Dedifferentiated amniotic fluid mesenchymal stem cell (primary cell): ENCODE results near the gene POTEJ.
"Not testable (repeated sequence)": the region's sequence is repeated elsewhere in the genome, so short reads cannot be mapped to it uniquely, and the experiment has no call there.

Experiments
- DNase-seq: peaks from one replicate; pipeline ENCODE4 v3.0.0-alpha.2; 2016; ENCODE audit errors: extremely low spot score

POTEJ gene

GRCh38 chr2:130601648-130602302 lies 9.5 kb upstream of the POTEJ start:
- DNase-seq, result not testable (repeated sequence)

- not testable (repeated sequence) for DNase-seq
These were observed 2.8 kb upstream of the POTEJ start for GRCh38 chr2:130608276-130609001.

DNA sequence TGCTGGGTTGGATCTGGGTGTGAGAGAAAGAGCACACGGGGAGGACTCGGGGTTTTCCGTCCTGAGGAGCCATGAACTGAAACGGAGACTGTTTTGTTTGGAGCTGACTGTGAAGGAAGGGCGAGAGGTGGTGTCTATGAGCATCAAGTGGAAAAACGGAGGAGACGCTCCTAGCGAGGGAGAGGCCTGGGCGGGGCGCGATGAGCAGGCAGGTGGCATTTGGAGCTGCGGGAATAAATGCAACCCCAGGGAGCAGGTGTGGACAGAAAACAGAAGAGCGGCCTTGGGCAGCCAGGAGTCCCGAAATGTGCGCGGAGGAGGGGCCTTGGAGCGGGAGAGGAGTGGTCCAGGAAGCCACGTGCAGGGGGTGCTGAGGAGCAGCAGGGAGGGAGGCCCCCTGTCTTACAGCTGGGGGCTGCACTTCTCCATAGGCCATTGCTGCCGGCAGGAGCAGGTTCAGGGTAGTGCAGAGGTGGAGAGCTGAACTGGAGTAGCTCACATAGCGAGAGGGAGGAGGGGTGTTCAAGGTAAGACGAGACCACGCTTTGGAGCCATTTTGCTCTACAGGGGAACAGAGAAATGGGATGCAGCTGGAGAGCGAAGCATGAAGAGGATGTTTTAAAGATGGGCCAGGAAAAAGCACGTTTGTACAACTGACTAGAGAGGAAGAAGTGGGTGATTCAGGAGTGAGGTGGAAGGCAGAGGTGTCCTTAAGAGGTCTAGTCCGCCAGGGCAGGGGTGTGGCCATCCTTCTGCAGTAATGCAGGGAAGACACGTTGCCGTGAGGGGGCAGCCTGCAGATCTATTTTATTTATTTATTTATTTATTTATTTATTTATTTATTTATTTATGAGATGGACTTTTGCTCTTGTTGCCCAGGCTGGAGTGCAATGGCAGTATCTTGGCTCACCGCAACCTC lies 2.0 kb upstream of the POTEJ start:
- not testable (repeated sequence) for DNase-seq

- not testable (repeated sequence) for DNase-seq
These were observed 754 bp upstream of the POTEJ start for GRCh38 chr2:130610486-130610885.

GRCh38 chr2:130628784-130629475 lies 17.7 kb downstream of the POTEJ start:
- DNase-seq, result not testable (repeated sequence)

- DNase-seq, result not testable (repeated sequence)
These were observed 27.7 kb downstream of the POTEJ start for GRCh38 chr2:130638973-130639372.

DNA sequence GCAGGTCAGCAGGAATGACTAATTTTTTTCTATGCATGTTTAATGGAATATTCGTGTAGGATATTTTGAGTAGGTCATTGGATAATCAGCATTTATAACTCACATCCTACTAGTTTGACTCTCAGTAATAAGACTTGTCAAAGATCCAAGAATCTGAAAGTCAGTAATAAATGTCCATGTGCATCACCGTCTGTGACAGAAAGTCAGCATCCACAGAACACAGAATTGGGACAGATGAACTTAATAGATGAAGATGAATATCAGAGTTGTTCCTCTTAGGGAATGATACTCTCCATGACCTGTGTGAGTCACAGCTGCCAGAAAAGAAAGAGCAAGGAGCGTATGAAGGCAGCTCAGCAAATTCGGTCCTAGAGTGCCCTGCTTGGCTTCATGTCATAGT lies 30.4 kb downstream of the POTEJ start:
- DNase-seq, result not testable (repeated sequence)

GRCh38 chr2:130649285-130649684 lies 38.0 kb downstream of the POTEJ start:
- DNase-seq, result not testable (repeated sequence)

DNA sequence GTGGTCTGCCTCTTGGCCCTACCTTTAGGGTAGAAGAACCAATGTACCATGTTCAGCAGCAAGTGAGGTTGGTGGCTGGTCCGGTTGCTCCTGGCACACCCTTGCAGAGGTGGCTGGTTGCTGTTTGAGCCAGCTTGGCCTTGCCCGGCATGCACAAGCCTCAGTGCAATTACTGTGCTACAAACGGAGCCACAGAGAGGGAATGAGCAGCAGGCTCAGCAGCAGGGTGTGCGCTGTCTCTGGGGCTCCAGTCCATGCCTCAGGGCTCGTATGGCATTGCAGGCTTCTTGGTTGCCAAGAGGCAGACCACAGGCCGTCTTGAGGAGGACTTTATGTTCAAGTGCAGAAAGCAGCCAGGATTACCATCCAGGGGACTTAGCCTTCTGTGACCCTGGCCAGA lies 53.3 kb downstream of the POTEJ start:
- not testable (repeated sequence) for DNase-seq

DNA sequence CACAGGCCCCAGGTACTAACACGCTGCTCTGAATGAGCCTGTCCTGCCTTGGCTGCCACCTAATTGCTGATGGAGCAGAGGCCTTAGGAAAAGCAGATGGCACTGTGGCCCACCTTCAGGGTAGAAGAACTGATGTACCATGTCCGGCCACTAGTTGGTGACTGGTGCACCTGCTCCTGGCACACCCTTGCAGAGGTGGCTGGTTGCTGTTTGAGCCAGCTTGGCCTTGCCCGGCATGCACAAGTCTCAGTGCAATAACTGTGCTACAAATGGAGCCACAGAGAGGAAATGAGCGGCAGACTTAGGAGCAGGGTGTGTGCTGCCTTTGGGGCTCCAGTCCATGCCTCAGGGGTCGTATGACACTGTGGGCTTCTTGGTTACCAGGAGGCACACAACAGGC lies 54.4 kb downstream of the POTEJ start:
- DNase-seq, result not testable (repeated sequence)

GRCh38 chr2:130667516-130667915 lies 56.3 kb downstream of the POTEJ start:
- DNase-seq, result not testable (repeated sequence)

GRCh38 chr2:130670026-130670745 lies 58.9 kb downstream of the POTEJ start:
- DNase-seq, result not testable (repeated sequence)

DNA sequence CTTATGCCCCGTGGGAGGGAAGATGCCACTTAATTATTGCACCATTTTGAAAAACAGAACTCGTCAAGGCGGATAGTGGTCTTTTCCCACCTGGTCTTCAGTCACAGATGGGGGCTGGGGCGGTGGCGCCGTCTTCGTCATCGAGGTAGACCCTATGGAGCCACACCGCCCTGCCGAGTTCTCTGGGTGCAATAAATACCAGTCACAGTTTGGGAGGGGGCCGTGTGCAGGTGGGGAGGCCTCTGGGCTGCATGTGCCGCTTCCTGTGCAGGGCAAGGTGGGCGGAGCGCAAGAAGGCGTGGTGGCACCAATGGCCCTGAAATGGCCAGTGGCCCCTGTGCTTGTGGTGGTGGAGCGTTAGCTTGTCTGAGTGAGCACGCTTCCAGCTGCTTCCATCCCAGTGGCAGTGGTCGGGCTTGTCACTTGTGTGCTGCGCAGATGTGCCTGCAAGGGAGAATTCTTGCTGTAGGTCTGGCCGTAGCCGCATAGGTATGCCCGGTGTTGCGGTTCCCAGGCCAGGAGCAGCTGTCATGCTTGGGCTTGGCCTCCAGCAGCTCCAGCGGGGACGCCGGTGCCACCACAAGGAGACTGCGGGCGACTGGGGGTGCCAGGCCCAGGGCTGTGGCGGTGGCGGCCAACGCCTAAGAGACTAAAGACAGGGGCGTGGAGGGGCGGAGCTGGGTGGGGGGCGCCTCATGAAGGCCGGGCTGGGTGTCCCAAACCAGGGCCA lies 81.0 kb downstream of the POTEJ start:
- DNase-seq, result not testable (repeated sequence)

DNA sequence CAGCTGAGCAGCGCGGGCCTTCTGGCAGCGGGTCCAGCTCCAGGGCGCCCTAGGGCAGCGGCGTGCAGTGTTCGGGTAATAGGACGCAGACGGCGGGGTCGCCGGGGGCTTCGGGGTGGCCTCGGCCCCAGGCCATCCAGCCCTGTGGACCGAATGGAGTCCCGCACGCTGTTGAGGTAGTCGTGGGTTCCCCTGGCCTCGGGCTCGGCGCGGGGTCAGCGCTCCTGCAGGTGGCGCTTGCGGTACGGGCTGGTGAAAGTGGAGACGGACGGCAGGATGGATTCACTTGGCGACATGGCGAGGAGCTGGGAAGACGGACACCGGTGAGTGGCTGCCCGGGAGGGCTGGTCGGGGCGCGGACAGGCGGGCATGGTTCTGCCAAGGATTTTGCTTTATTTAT lies 82.2 kb downstream of the POTEJ start:
- not testable (repeated sequence) for DNase-seq

- DNase-seq, result not testable (repeated sequence)
These were observed 92.0 kb downstream of the POTEJ start for GRCh38 chr2:130703250-130703649.
